ENCODE measurements around the gene RGS6. TPM values are rescaled to one million over a fixed set of nuclear protein-coding genes. Genes with fewer than 3 reads are reported as not detected.

The RGS6 gene
- total and polyA plus RNA-seq, 2 of the 4 experiments (the other 2 are of a cell fraction), result not detected

DNA sequence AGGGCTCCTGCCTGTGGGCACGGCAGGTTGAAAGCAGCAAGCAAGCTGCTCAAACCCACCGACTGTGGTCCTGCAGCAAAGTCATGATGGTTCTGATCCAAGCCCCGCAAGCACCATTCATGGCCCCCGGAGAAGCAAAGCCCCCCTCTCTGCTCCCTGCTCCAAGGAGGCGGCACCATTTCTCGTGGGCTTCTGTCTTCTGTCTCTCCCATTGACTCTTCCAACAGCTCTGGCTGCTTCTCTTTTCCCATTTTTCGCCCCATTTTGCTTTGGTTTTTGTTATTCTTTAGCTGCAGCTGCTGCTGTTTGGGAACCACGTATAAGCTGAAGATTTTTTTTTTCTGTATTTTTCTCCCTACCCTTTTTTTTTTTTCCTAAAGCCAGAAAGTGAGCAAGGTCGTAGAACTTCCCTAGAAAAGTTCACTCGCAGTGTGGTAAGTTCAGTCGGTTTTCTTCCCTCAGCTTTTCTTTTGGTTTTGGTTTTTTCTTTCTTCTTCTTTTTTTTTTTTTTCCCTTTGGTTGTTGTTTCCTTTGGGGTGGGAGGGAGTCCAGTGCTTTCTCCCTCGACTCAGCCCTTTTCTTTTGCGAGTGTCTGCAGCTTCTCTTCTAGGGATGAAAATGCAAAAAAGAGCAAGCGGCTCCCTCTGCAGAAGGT lies 607.6 kb downstream of the RGS6 start:
- Histone ChIP-seq H3K79me1 (ENCODE audit: low read depth in 1 of 2, low read length in 2 of 2) (no peaks in the 10 kb centered on the region), H2BK15ac (ENCODE audit: low read depth, low read length) (no peak overlapping the region), H3K4ac (ENCODE audit: low read depth, low read length) (no peak overlapping the region), H4K91ac (ENCODE audit: insufficient read depth, low read depth, low read length) (no peak overlapping the region), H3K9me3 (ENCODE audit: control insufficient read depth, insufficient read depth, low read length) (no peaks in the 10 kb centered on the region; the same call in 1 of the 2 replicates), H2BK5ac (ENCODE audit: low read depth, low read length, poor library complexity, severe bottlenecking) (no peak overlapping the region), H3K18ac (ENCODE audit: low read depth, low read length) (no peak overlapping the region), H3K36me3 (ENCODE audit: control insufficient read depth, insufficient read depth, low read length) (no peaks in the 10 kb centered on the region), H3K9me1 (ENCODE audit: insufficient read depth, low read length) (no peaks in the 10 kb centered on the region; the same call in 1 of the 2 replicates), H3K4me2 (ENCODE audit: low read depth, low read length) (no peak overlapping the region), H3K23ac (ENCODE audit: low read depth, low read length) (no peak overlapping the region), H3K14ac (replicated peaks; ENCODE audit: low read depth, low read length) (no peak overlapping the region), H3K4me3 (ENCODE audit: insufficient read depth, low read depth, low read length) (no peak overlapping the region), H3K4me1 (ENCODE audit: control insufficient read depth, insufficient read depth, low read length) (peaks cover 7% of the 10 kb centered on the region), H4K20me1 (ENCODE audit: insufficient read depth, low read length) (no peaks in the 10 kb centered on the region), H2BK120ac (ENCODE audit: low read depth, low read length) (no peak overlapping the region), H3K27me3 (ENCODE audit: control insufficient read depth, insufficient read depth, low read length) (peaks cover 2% of the 10 kb centered on the region; the same call in 1 of the 2 replicates), H3K9ac (ENCODE audit: low read depth, low read length) (no peak overlapping the region), H2AK5ac (ENCODE audit: low read depth, low read length) (no peak overlapping the region), H2AFZ (replicated peaks; ENCODE audit: low read length, poor library complexity) (no peak overlapping the region), H4K8ac (ENCODE audit: low read depth in 2 of 2, low read length in 2 of 2) (no peak overlapping the region), H3K27ac (ENCODE audit: insufficient read depth, low read length) (no peak overlapping the region), H3K56ac (ENCODE audit: extremely low read depth, insufficient read depth, low read length) (no peak overlapping the region), H4K5ac (ENCODE audit: low read depth, low read length) (no peak overlapping the region), H2BK20ac (ENCODE audit: low read depth, low read length) (no peak overlapping the region), H2AK9ac (replicated peaks; ENCODE audit: low read depth, low read length, poor library complexity) (no peak overlapping the region)
- in situ Hi-C loops (cut with MboI; ENCODE audit: low sequenced_read_pairs) (no loop called here), dilution Hi-C loops (cut with HindIII; ENCODE audit: low sequenced_read_pairs, unreplicated experiment) (no loop called here), intact Hi-C loops (cut with micrococcal nuclease) (no loop called here)
- POLR2A ChIA-PET (ENCODE audit: unreplicated experiment), result interaction anchor here (0.6 kb wide), 1 partner anchor 170 kb away, joined by 3 read pairs; no protein-coding TSS in a partner anchor
- DNase-seq, result no peak
- ATAC-seq (ENCODE audit: low read depth), result no peak
- BruUV-seq (replicated peaks), result no TSS peak
- CTCF ChIA-PET, result interaction anchor here (0.6 kb wide), 1 partner anchor 34 kb away, joined by 4 read pairs; no protein-coding TSS in a partner anchor
- WGBS, 2 experiments (ENCODE audit: extremely low coverage in 2 of 2, insufficient read length in 1 of 2), result 78% methylated on average over 5 of the region's 14 CpGs; no CpG with 5 or more reads in 1 of the 2 experiments
- TF ChIP-seq CHD1 (IDR thresholded peaks at IDR 0.05; ENCODE audit: low read depth, low read length) (no peak), MAFK (IDR thresholded peaks at IDR 0.05; ENCODE audit: low read depth, low read length) (no peak)
- TF ChIP-seq, protein P1, sequence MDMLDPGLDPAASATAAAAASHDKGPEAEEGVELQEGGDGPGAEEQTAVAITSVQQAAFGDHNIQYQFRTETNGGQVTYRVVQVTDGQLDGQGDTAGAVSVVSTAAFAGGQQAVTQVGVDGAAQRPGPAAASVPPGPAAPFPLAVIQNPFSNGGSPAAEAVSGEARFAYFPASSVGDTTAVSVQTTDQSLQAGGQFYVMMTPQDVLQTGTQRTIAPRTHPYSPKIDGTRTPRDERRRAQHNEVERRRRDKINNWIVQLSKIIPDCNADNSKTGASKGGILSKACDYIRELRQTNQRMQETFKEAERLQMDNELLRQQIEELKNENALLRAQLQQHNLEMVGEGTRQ (IDR thresholded peaks at IDR 0.05; ENCODE audit: low read depth, low read length), result no peak
